PC-3 (cell line): ENCODE results near the gene FOXB1.

ENCODE experiments used
- EZH2 ChIP-seq: fragments of 300-600 bp; sonication (generic); IDR thresholded peaks from one replicate; pipeline ENCODE4 v1.6.1; 2017; ENCODE audit warnings: antibody characterized with exemption, mild to moderate bottlenecking, low read length; ENCODE audit not compliant: unreplicated experiment
- EZH2phosphoT487 ChIP-seq: fragments of 300-600 bp; sonication (generic); IDR thresholded peaks from 2 replicates; pipeline ENCODE4 v1.6.1; 2018; ENCODE audit warnings: mild to moderate bottlenecking, antibody characterized with exemption, low read length, borderline replicate concordance
- TF ChIP-seq, protein P1 (sequence below): fragments of 300-600 bp; sonication (generic); conservative IDR thresholded peaks from 2 replicates; pipeline ENCODE4 v1.5.1; 2017; ENCODE audit warnings: antibody characterized with exemption, low read depth, mild to moderate bottlenecking, low read length

DNA sequence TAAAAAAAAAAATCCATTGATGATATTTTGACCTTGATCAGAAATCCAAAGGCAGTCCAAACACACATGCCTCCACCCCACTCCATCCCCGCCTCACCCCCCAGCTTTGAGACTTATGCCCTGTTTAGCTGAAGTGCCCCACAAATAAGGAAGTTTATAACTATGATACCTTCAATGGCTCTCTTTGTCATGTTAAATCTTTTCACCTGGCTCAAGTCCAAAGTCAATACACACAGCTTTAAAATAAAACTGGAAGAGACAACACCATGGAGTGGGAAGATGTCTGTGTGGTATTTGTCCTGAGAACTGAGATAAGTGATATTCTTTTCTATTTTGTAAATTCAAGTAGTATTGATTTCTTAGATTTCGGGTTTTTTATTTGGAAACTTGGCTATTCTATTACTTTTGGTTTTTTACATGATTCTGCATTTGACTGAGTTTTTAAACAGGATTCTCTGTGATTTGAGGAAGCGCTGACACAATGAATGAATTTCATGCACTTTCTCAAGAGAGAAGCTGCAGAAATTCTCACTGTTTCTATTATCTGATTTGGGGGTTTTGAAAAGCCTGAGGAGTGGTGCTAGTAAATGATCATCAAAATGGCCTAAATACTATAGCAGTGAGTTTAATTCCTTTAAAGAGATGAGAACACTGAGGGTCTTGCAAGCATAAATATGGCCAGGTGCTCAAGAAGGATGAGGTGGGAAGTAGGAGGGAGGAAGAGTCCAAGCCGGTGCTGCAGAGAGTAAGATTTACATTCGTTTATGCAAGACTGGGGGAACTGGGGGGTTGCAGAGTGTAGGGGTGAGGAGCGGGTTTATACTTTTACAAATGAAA is 5.2 kb downstream of the FOXB1 start:
- TF ChIP-seq, protein P1, sequence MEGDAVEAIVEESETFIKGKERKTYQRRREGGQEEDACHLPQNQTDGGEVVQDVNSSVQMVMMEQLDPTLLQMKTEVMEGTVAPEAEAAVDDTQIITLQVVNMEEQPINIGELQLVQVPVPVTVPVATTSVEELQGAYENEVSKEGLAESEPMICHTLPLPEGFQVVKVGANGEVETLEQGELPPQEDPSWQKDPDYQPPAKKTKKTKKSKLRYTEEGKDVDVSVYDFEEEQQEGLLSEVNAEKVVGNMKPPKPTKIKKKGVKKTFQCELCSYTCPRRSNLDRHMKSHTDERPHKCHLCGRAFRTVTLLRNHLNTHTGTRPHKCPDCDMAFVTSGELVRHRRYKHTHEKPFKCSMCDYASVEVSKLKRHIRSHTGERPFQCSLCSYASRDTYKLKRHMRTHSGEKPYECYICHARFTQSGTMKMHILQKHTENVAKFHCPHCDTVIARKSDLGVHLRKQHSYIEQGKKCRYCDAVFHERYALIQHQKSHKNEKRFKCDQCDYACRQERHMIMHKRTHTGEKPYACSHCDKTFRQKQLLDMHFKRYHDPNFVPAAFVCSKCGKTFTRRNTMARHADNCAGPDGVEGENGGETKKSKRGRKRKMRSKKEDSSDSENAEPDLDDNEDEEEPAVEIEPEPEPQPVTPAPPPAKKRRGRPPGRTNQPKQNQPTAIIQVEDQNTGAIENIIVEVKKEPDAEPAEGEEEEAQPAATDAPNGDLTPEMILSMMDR = no peak
- TF ChIP-seq EZH2 (no peak), EZH2phosphoT487 (no peak)
